IPS-18a (cell line): ENCODE results near the gene CACYBP.

Source experiments
- H3K27ac ChIP-seq: one replicate; pipeline ENCODE4 v1.5.1; 2013; ENCODE audit warnings: low read length
- H3K27me3 ChIP-seq: one replicate; pipeline ENCODE4 v1.6.1; 2013; ENCODE audit warnings: mild to moderate bottlenecking, low read length; ENCODE audit not compliant: control insufficient read depth, insufficient read depth
- H3K36me3 ChIP-seq: one replicate; pipeline ENCODE4 v1.6.1; 2013; ENCODE audit warnings: low read depth, low read length; ENCODE audit not compliant: control insufficient read depth
- H3K4me1 ChIP-seq: one replicate; pipeline ENCODE4 v1.6.1; 2013; ENCODE audit warnings: low read depth, low read length; ENCODE audit not compliant: control insufficient read depth
- H3K4me3 ChIP-seq: one replicate; pipeline ENCODE4 v1.5.1; 2013; ENCODE audit warnings: low read length
- H3K9ac ChIP-seq: one replicate; pipeline ENCODE4 v1.6.1; 2013; ENCODE audit warnings: mild to moderate bottlenecking, low read length, moderate library complexity
- H3K9me3 ChIP-seq: one replicate; pipeline ENCODE4 v1.6.1; 2013; ENCODE audit warnings: low read depth, low read length; ENCODE audit not compliant: control insufficient read depth

The CACYBP gene, protein sequence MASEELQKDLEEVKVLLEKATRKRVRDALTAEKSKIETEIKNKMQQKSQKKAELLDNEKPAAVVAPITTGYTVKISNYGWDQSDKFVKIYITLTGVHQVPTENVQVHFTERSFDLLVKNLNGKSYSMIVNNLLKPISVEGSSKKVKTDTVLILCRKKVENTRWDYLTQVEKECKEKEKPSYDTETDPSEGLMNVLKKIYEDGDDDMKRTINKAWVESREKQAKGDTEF

DNA sequence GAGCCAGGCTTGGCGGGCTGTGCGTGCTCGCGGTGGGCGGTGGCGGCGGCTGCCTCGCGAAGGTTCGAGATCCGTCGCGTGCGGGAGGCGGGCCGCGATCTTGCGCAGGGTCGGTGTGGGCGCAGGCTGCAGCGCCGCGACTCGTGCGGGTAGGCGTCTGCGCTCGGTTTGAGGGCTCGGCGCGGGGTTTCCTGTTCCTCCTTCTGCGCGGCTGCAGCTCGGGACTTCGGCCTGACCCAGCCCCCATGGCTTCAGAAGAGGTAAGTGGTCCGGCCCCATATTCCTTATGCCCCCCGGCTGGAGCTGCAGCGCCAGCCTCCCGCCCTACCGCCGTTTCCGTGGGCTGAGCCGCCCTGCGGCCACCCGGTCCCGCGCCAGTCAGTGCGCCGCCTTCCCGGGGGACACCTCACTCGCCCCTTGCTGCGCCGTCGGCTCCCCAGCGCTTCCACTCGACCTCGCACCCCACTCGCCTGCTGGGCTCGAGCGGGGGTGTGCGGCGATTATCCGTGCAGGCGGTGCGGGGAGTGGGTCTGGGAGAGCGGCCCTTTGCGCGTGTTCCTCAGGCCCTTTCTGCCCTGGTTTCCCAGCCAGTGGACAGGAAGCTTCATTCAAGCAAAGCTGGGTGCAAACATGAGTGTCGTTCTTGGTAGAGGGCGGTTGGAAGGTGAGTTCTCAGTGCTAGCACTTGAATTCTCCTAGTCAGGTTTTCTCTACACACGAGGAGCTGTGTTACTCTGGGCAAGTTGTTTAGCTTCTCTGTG is at the start of gene CACYBP:
Gene CACYBP (plus strand): TSS at position 12 of the 761 bp plus-strand sequence. CDS start 234 bp downstream, at position 246.
- H3K4me1 ChIP-seq, result no peaks in the 10 kb centered on the region
- no peaks in the 10 kb centered on the region for H3K27me3 ChIP-seq
- H3K4me3 ChIP-seq, result peak within 1 kb of the TSS; percentile 98
- H3K27ac ChIP-seq, result peak within 1 kb of the TSS; percentile 98
- peaks cover 9% of the 10 kb centered on the region for H3K36me3 ChIP-seq
- H3K9ac ChIP-seq, result peak within 1 kb of the TSS; percentile 98
- no peaks in the 10 kb centered on the region for H3K9me3 ChIP-seq

DNA sequence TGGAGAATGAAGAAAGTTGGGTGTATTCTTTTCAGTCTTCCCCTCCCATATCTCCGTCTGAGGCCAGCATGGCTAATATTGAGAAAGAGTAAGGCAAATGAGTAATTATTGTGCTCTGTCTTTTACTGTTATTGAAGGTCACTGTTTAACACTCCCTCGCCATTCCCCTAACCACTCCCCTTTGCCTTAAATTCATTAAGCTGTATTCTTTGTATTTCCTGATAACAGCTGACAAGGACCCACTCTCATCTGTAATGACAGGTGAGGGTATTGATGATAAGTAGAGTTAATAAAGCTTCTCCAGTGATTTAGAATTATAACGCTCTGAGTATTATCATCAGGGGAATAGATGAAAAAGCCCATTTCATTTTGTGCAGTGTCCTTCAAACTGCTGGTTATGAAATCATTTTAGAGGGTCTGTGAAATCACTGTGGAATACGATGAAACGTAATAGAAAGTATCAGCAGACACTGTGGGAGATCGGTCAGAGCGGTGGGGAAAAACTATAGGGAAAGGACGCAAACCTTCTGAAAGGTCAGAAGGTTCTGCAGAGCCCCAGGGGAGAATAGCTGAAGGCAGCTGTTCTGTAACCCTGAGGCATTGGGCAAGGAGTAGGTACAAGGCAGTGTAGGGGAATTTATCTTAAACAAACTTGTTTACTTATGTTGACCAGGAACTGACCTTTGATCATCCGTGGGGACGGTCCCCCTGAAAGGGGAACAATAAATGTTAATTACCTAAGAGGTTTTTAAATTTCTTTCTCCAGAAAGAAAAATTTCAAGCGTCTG is 46.3 kb upstream of the CACYBP start:
- Histone ChIP-seq H3K4me3 (no peak overlapping the region), H3K27me3 (no peaks in the 10 kb centered on the region), H3K9me3 (no peaks in the 10 kb centered on the region), H3K4me1 (peaks cover 3% of the 10 kb centered on the region), H3K36me3 (peaks cover 16% of the 10 kb centered on the region), H3K27ac (no peak overlapping the region), H3K9ac (no peak overlapping the region)

DNA sequence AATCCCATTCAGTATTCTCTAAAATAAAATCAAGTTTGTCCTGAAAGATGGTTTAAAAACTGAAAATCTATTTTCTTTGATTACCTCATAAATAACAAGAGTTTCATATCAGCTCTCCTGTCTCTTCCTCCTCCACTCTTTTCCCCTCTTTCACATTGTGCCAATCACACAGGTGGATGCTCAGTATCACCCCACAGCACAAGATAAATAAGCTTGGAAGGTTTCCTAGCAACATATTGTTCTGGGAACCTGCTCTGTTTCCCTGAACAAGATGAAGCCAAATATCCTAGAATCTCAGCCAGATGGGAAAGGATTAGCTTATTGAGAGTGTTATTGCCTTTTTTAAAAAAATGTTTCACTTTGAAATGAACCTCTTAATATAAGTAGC is 45.7 kb upstream of the CACYBP start:
- Histone ChIP-seq H3K27ac (no peak overlapping the region), H3K4me1 (peaks cover 3% of the 10 kb centered on the region), H3K27me3 (no peaks in the 10 kb centered on the region), H3K9ac (no peak overlapping the region), H3K4me3 (no peak overlapping the region), H3K9me3 (no peaks in the 10 kb centered on the region), H3K36me3 (peaks cover 22% of the 10 kb centered on the region)

DNA sequence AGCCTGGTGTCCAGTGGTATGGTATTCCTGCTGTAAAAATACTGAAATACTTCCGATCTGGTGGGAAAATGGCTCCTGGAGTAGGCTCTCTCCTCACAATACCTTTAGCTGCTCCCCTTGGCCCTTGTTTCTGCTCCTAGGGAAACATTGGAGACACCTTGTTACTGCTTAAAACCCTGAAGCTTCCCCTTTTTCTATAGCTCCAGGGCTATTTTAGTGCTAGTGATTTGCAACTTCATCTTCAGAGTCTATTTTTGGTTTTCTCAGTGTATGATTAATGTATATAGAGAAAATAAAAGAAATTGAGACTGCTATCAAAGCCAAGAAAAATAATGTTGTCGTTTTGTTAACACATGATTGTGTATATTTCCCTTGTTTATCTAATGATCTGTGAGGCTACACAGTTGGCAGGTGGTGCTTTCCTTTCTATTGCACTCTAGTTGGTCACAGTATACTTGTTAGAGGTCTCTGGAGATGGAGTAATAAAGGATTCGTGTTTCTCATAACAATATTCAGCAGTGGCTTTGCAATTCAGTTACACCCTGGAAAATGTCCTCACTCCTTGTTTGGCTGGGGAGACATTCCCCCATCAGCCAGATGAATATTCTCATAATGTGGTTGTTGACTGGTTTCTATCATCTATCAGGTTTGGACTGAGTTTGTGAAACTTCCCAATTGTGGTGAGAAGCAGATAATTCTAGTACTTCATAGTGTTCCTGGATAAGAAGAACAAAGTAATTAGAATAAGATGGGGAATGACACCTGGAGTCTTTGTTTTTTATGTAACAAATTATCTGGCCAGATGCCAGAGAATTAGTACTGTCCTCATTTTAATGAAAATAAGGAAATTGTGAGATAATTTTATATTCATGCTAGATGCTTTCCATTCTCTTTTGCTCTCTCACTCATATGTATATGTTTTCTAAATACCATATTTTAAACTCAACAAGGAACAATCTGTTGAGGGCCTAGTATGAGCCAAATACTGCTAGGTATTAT is 44.8 kb upstream of the CACYBP start:
- no peak overlapping the region for H3K27ac ChIP-seq

DNA sequence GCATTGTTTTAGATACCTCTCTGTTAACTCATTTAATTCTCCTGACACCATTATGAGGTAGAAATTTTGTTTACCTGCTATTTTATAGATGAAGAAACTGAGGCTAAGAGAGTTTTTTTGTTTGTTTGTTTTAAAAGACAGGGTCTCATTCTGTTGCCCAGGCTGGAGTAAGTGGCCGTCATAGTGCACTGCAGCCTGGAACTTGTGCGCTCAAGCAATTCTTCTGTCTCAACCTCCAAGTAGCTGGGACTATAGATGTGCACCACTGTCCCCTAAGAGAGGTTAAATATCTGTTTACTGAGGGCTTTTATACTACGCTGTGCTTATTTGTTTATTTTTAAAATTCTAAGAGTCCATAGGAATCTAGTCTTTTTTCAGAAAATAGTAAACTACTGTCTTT is 43.7 kb upstream of the CACYBP start:
- no peak overlapping the region for H3K27ac ChIP-seq
- no peak overlapping the region for H3K4me3 ChIP-seq
- H3K4me1 ChIP-seq, result peaks cover 3% of the 10 kb centered on the region
- H3K27me3 ChIP-seq, result no peaks in the 10 kb centered on the region
- no peak overlapping the region for H3K9ac ChIP-seq
- H3K9me3 ChIP-seq, result no peaks in the 10 kb centered on the region
- H3K36me3 ChIP-seq, result peaks cover 42% of the 10 kb centered on the region

More for the DNA sequence above, 44.8 kb upstream of the CACYBP start:
- Histone ChIP-seq H3K27me3 (no peaks in the 10 kb centered on the region), H3K4me1 (peaks cover 3% of the 10 kb centered on the region), H3K4me3 (no peak overlapping the region), H3K9ac (no peak overlapping the region), H3K36me3 (peaks cover 31% of the 10 kb centered on the region), H3K9me3 (no peaks in the 10 kb centered on the region)

DNA sequence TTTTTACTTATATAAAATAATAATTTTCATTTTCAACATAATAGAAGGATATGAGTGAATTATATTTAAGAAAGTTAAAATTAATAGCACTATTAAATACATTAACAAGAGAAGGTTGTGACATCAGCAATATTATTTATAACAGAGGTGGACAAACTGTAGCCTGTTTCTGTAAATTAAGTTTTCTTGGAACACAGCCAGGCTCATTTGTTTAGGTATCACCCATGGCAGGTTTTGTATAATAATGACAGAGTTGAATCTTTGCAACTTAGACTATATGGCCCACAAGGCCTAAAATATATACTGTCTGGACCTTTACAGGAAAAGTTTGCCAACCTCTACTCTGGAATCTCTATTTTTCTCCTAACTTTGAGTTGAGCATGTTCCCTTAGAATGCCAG is 42.8 kb upstream of the CACYBP start:
- H3K9me3 ChIP-seq, result no peaks in the 10 kb centered on the region
- H3K4me3 ChIP-seq, result no peak overlapping the region
- H3K27ac ChIP-seq, result no peak overlapping the region
- no peaks in the 10 kb centered on the region for H3K27me3 ChIP-seq
- H3K36me3 ChIP-seq, result peaks cover 44% of the 10 kb centered on the region
- H3K9ac ChIP-seq, result no peak overlapping the region
- peaks cover 3% of the 10 kb centered on the region for H3K4me1 ChIP-seq

DNA sequence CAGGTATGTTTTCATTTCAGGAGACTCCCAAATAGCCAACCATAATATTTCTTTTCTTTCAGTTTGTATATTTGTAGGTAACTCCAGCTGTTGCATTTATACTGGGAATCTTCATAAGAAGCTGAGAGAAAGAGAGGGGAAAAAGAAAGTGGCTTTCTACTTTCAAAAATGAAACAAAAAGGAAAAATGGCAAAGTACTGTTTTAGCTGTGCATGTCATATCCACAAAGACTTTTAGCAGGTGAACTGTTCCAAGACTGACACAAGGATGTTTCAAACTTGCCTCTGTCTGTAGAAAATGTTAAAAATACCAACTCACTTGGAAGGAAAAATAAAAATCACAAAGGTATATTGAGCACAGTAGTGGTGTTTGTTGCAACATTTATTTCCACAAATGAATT is 41.9 kb upstream of the CACYBP start:
- no peaks in the 10 kb centered on the region for H3K9me3 ChIP-seq
- peaks cover 3% of the 10 kb centered on the region for H3K4me1 ChIP-seq
- no peak overlapping the region for H3K4me3 ChIP-seq
- no peak overlapping the region for H3K9ac ChIP-seq
- no peak overlapping the region for H3K27ac ChIP-seq
- peaks cover 44% of the 10 kb centered on the region for H3K36me3 ChIP-seq
- H3K27me3 ChIP-seq, result no peaks in the 10 kb centered on the region

DNA sequence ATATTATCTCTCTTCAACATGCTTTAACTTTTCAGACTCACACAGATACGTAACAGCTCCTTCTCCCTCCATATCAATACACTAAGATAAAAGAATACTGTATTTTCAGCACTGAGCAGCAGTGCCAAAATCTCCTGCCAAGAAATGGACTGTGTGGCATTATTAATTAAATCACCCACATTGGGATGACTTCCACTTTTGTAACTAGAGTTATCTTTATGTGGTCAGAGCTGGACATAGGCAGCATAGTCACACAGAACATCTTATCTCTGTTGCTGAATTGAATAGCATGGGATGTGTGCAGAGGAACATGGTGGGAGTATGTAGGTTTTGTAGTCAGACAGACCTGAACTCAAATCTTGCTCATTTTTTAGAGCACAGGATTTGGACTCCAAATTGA is 41.4 kb upstream of the CACYBP start:
- Histone ChIP-seq H3K9ac (no peak overlapping the region), H3K36me3 (peaks cover 48% of the 10 kb centered on the region), H3K9me3 (no peaks in the 10 kb centered on the region), H3K4me3 (no peak overlapping the region), H3K4me1 (peaks cover 1% of the 10 kb centered on the region), H3K27ac (no peak overlapping the region), H3K27me3 (no peaks in the 10 kb centered on the region)

DNA sequence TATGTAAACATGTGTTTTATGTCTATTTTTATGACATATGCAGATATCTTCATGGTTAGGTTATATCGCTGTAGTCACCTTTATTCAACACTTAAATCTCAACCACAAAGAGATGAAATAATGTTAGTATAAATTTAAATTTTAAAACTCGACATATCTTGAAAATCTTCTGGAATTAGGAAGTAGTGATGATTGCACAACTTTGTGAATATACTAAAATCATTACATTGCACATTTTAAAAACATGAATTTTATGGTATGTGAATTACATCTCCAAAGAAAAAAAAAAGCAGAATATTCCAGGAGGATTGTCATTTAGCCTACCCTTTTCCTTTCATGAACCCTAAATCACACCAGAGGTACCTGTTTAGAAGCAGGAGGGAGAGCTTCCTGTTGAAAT is 39.4 kb upstream of the CACYBP start:
- Histone ChIP-seq H3K27me3 (no peaks in the 10 kb centered on the region), H3K9me3 (no peaks in the 10 kb centered on the region), H3K36me3 (peaks cover 59% of the 10 kb centered on the region), H3K4me3 (no peak overlapping the region), H3K27ac (no peak overlapping the region), H3K4me1 (no peaks in the 10 kb centered on the region), H3K9ac (no peak overlapping the region)

DNA sequence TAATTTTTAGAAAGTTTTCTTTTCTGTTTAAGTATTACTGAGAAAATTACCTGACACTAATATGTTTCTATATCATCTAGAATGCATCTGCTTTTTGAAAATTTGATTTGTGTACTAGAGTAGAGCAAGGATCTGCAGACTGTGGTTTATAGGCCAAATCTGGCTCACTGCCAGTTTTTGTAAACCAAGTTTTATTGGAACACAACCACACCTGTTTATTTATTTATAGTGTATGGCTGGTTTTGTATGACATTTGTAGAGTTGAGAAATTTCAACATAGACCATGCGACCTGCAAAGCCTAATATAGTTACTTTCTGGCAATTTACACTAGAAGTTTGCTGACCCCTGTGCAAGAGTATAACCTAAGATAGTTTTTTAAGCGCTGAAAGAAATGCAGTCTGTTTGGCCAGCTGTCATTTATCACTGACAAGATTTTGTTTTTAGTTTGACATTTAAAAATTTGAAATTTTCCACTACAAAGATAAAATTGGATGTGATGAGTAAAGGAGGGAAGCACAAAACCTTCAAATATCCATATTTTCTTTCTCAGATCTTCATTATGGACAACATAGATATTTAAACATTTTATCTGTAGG is 36.1 kb upstream of the CACYBP start:
- H3K36me3 ChIP-seq, result peaks cover 46% of the 10 kb centered on the region
- H3K27ac ChIP-seq, result no peak overlapping the region
- no peaks in the 10 kb centered on the region for H3K27me3 ChIP-seq
- no peaks in the 10 kb centered on the region for H3K9me3 ChIP-seq
- no peak overlapping the region for H3K9ac ChIP-seq
- no peak overlapping the region for H3K4me3 ChIP-seq
- H3K4me1 ChIP-seq, result no peaks in the 10 kb centered on the region
